K562 (cell line): ENCODE measurements around the gene MECP2. TPM values are rescaled to one million over a fixed set of nuclear protein-coding genes. Genes with fewer than 3 reads are reported as not detected.

Experiments used
- ATAC-seq: fragments of 200-7000 bp; cut with Tn5 transposase; 3 replicates; pipeline ENCODE4 v1.9.1; 2020; ENCODE audit warnings: moderate library complexity
- BruUV-seq: library from RNA; stranded (reverse); fragments of 400-500 nt; replicated peaks from 2 replicates; lab custom pipeline; 2021; lab: Mats Ljungman, UMichigan
- CTCF ChIA-PET: fragments of 300-600 bp; formaldehyde crosslinking; extraction: SDS; loops from one replicate; lab custom pipeline; 2021; ENCODE audit warnings: low intra/inter-chr PET ratio; lab: Yijun Ruan, JAX
- POLR2A ChIA-PET: fragments of 300-600, 350-650 bp; sonication (Branson Sonifier 250); formaldehyde crosslinking; extraction: SDS; loops from one replicate; lab custom pipeline; 2021; ENCODE audit warnings: antibody characterized with exemption, inconsistent platforms; lab: Yijun Ruan, JAX
- DNase-seq, 4 experiments: peaks; one replicate each; pipeline versions ENCODE4 v3.0.0 to v3.0.0-alpha.2; 2011 to 2018; ENCODE audit warnings: low spot score in 3 of 4, mixed read lengths in 3 of 4; ENCODE audit errors: extremely low read depth in 1 of 4
- FAIRE-seq: peaks from 2 replicates; lab custom pipeline; 2011; peaks lifted over from hg19 to GRCh38; lab: Jason Lieb, UNC
- H2AFZ ChIP-seq: 2 replicates; pipeline ENCODE4 v1.6.0; 2011; ENCODE audit warnings: low read depth, low read length, control low read depth, inconsistent platforms
- H3K27ac ChIP-seq: fragments of 200-600 bp; 3 replicates; pipeline ENCODE4 v1.8.0; 2011; ENCODE audit warnings: low read depth, mild to moderate bottlenecking, control low read depth, inconsistent platforms, low read length, moderate library complexity, mixed read lengths; ENCODE audit errors: extremely low read depth
- H3K27me3 ChIP-seq, 2 experiments: fragments of 300-600 bp in 1 of 2; 2 replicates in 1 of 2; 3 replicates in 1 of 2; pipeline versions ENCODE4 v1.6.0 to v1.8.0; 2011; ENCODE audit warnings: inconsistent platforms in 2 of 2, low read length in 2 of 2, mild to moderate bottlenecking in 1 of 2, mixed read lengths in 1 of 2, moderate library complexity in 1 of 2; ENCODE audit not compliant: control insufficient read depth in 2 of 2, insufficient read depth in 2 of 2
- H3K36me3 ChIP-seq: fragments of 300-600 bp; 3 replicates; pipeline ENCODE4 v1.8.0; 2011; ENCODE audit warnings: mild to moderate bottlenecking, low read length, inconsistent platforms; ENCODE audit not compliant: control insufficient read depth, insufficient read depth
- H3K4me1 ChIP-seq, 2 experiments: fragments of 200-600 bp in 1 of 2; replicated peaks in 1 of 2; 2 replicates in 1 of 2; 3 replicates in 1 of 2; pipeline versions ENCODE4 v1.5.1 to v1.8.0; 2011; ENCODE audit warnings: inconsistent platforms in 2 of 2, low read length in 2 of 2, mild to moderate bottlenecking in 1 of 2, mixed read lengths in 1 of 2, moderate library complexity in 1 of 2; ENCODE audit not compliant: control insufficient read depth in 2 of 2, insufficient read depth in 2 of 2
- H3K4me2 ChIP-seq: 2 replicates; pipeline ENCODE4 v1.6.1; 2011; ENCODE audit warnings: low read length, control low read depth, inconsistent platforms, mixed read lengths; ENCODE audit not compliant: insufficient read depth
- H3K4me3 ChIP-seq: fragments of 200-600 bp; sonication (generic), shearing (Covaris generic); 2 replicates; pipeline ENCODE4 v1.5.1; 2016; ENCODE audit warnings: control low read depth, inconsistent platforms
- H3K79me2 ChIP-seq: fragments of 200-600 bp; 3 replicates; pipeline ENCODE4 v1.8.0; 2011; ENCODE audit warnings: low read length, inconsistent platforms; ENCODE audit not compliant: control insufficient read depth, insufficient read depth
- H3K9ac ChIP-seq, 2 experiments: 2 replicates each; pipeline versions ENCODE4 v1.6.0 to v1.6.1; 2011; ENCODE audit warnings: low read depth in 2 of 2, low read length in 2 of 2, control low read depth in 1 of 2, inconsistent platforms in 1 of 2, mild to moderate bottlenecking in 1 of 2, mixed read lengths in 1 of 2; ENCODE audit not compliant: insufficient read depth in 1 of 2
- H3K9me1 ChIP-seq: one replicate; pipeline ENCODE4 v1.6.0; 2011; ENCODE audit warnings: inconsistent platforms, mild to moderate bottlenecking, low read length, moderate library complexity; ENCODE audit not compliant: control insufficient read depth, insufficient read depth
- H3K9me3 ChIP-seq: replicated peaks from 2 replicates; pipeline ENCODE4 v1.5.1; 2011; ENCODE audit warnings: low read depth, low read length, inconsistent platforms; ENCODE audit not compliant: control insufficient read depth, insufficient read depth
- H4K20me1 ChIP-seq: replicated peaks from 2 replicates; pipeline ENCODE4 v1.6.1; 2011; ENCODE audit warnings: low read length, inconsistent platforms, mixed read lengths; ENCODE audit not compliant: control insufficient read depth, insufficient read depth
- BCL6 ChIP-seq: fragments of 250-450 bp; sonication (Bioruptor Pico); IDR thresholded peaks from 2 replicates; pipeline ENCODE4 v1.4.0; 2020
- NCOA2 ChIP-seq, 2 experiments: fragments of 450-650 bp; IDR thresholded peaks; 2 replicates each; pipeline ENCODE4 v1.6.1; 2018; ENCODE audit warnings: mild to moderate bottlenecking in 2 of 2, moderate library complexity in 1 of 2; ENCODE audit not compliant: partially characterized antibody in 2 of 2
- SMAD4 ChIP-seq: fragments of 250-450 bp; sonication (Bioruptor Pico); conservative IDR thresholded peaks from 2 replicates; pipeline ENCODE4 v1.8.0; 2021; ENCODE audit warnings: inconsistent platforms, mild to moderate bottlenecking, moderate library complexity
- TRIM24 ChIP-seq, 2 experiments: fragments of 450-650 bp; IDR thresholded peaks; 2 replicates each; pipeline ENCODE4 v1.6.1; 2016
- WGBS: fragments of 100-300 bp; shearing (Covaris generic); methylation state at CpG from one replicate; pipeline ENCODE4 v1.1.6; 2016; ENCODE audit warnings: low coverage, mixed read lengths; ENCODE audit not compliant: insufficient coverage; ENCODE audit errors: missing lambda C conversion rate; 5-methylcytosine and 5-hydroxymethylcytosine counted together
- in situ Hi-C: fragments of 300-500 bp; cut with MboI; formaldehyde crosslinking; loops from 4 replicates; pipeline ENCODE4 v1.15.0; 2018; ENCODE audit warnings: inconsistent platforms, mixed read lengths
- intact Hi-C: fragments of 100-400 bp; cut with micrococcal nuclease; formaldehyde crosslinking; loops from 2 replicates; pipeline ENCODE4 v1.14.2; 2022
- polyA plus RNA-seq, 8 experiments: library from polyadenylated mRNA; depleted of rRNA in 4 of 8; stranded (reverse) in 5 of 8; unstranded in 3 of 8; fragments of >200 nt; fragmentation: Nextera tagmentation in 2 of 8; fragmentation: Illumina TruSeq in 1 of 8; extraction: Ambion mirVana in 2 of 8; extraction: Trizol in 1 of 8; gene quantifications; 2 replicates each; pipeline versions ENCODE4 v1.2.1 to v1.2.3, GENCODE V29; 2011 to 2014; ENCODE audit warnings: inconsistent platforms in 1 of 8, missing spikeins in 1 of 8
- total RNA-seq, 7 experiments: library from RNA; depleted of rRNA in 6 of 7; stranded (reverse); fragments of >200 nt in 6 of 7; fragmentation: Illumina TruSeq in 2 of 7; extraction: Trizol in 2 of 7; gene quantifications; 2 replicates each; pipeline versions ENCODE4 v1.2.1 to v1.2.3, GENCODE V29; 2011 to 2021; ENCODE audit warnings: low replicate concordance in 1 of 7
- TF ChIP-seq, protein P1 (sequence below): fragments of 450-650 bp; formaldehyde crosslinking; IDR thresholded peaks from 2 replicates; pipeline ENCODE4 v1.4.0; 2022; ENCODE audit warnings: missing genetic modification characterization
- TF ChIP-seq, protein P2 (sequence below): fragments of 450-650 bp; IDR thresholded peaks from 2 replicates; pipeline ENCODE4 v1.6.1; 2018; ENCODE audit warnings: mild to moderate bottlenecking, low read depth; ENCODE audit not compliant: partially characterized antibody

The MECP2 gene
- total and polyA plus RNA-seq, 9 of the 15 experiments (the other 6 are each of a cell fraction or from before 2014, with no cell fraction given) = 2.1 to 50.9 (median 30.5) TPM

DNA sequence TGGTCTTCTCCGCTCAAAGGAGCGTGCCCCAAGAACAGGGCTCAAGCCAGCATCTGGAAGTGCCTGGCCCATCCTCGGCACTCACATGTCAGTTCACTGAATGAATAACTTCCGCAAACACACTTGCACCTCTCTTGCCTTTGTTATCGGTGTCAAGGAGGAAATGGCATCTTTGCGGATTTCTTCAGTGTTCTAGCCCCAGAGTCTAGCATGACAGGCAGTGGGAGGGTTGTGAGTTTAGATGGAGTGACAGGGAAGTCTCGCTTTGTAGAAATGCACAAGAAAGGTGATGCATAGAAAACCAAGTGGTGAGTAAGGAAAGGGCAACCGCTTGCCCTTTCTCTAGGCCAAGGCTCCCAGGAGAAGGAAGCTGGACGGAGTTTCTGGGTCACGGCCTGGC is 17.6 kb upstream of the MECP2 start:
- no peaks in the 10 kb centered on the region for H3K9me3 ChIP-seq
- DNase-seq (no peak), FAIRE-seq (no peak), ATAC-seq (peak; percentile 37; the same call in 2 of the 3 replicates)
- in situ Hi-C loops (no loop called here), intact Hi-C loops (no loop called here)
- no peak overlapping the region for H3K4me3 ChIP-seq
- H3K4me1 ChIP-seq = peaks cover 0 to 4% of the 10 kb centered on the region in 2 experiments; a peak in 4 of 5 replicates
- peak overlapping the region in 1 of 2 experiments; percentile 26; a peak in 1 of 4 replicates for H3K9ac ChIP-seq
- no peak overlapping the region for H3K27ac ChIP-seq
- H3K36me3 ChIP-seq = no peaks in the 10 kb centered on the region
- H3K9me1 ChIP-seq = no peaks in the 10 kb centered on the region
- no peaks in the 10 kb centered on the region for H4K20me1 ChIP-seq
- no TSS peak for BruUV-seq
- ChIA-PET CTCF (no interaction called here), POLR2A (interaction anchor here (0.8 to 1.9 kb wide), 2 partner anchors 15 to 28 kb away, joined by 3 to 4 read pairs; no protein-coding TSS in a partner anchor)
- TF ChIP-seq SMAD4 (CRISPR knock-in tag) (no peak), TRIM24 (IDR thresholded peaks at IDR 0.05) (no peak), BCL6 (CRISPR knock-in tag) (no peak)
- TF ChIP-seq, protein P1, sequence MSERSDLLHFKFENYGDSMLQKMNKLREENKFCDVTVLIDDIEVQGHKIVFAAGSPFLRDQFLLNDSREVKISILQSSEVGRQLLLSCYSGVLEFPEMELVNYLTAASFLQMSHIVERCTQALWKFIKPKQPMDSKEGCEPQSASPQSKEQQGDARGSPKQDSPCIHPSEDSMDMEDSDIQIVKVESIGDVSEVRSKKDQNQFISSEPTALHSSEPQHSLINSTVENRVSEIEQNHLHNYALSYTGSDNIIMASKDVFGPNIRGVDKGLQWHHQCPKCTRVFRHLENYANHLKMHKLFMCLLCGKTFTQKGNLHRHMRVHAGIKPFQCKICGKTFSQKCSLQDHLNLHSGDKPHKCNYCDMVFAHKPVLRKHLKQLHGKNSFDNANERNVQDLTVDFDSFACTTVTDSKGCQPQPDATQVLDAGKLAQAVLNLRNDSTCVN (CRISPR knock-in tag) = no peak
- H3K4me2 ChIP-seq = no peak overlapping the region
- WGBS = 74% methylated on average over 5 of the region's 10 CpGs
- no peaks in the 10 kb centered on the region for H3K79me2 ChIP-seq
- no peaks in the 10 kb centered on the region for H3K27me3 ChIP-seq
- 0 out of 2 replicates have a peak overlapping the region, but pooled peaks have one; percentile 65 for H2AFZ ChIP-seq

DNA sequence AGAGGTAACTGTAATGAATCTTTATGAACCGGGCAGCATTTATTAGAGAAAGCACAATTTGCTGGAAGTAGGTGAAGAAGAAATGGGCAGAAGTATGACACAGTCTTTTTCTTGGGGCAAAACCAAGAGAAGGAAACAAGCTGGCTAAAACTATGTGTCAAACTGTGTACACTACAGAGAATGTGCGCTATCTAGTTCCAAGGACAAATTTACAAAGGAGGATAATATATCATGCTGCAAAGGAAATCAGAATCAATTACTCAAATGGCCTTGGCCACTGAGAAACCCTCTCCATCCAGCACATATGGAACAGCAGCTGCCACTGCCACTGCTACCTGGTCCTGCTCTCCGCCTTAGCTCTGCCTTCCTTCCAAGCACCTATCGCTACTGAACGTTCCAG is 17.1 kb upstream of the MECP2 start:
- 80% methylated on average over 5 of the region's 5 CpGs for WGBS
- H3K27me3 ChIP-seq = no peaks in the 10 kb centered on the region
- no peak overlapping the region for H3K27ac ChIP-seq
- DNase-seq (no peak), ATAC-seq (no peak), FAIRE-seq (no peak)
- no TSS peak for BruUV-seq
- POLR2A ChIA-PET = interaction anchor here (0.8 to 1.9 kb wide), 2 partner anchors 15 to 27 kb away, joined by 3 to 4 read pairs; no protein-coding TSS in a partner anchor
- no peaks in the 10 kb centered on the region for H3K9me3 ChIP-seq
- no peaks in the 10 kb centered on the region for H3K36me3 ChIP-seq
- H3K4me1 ChIP-seq = peaks cover 0 to 4% of the 10 kb centered on the region in 2 experiments; a peak in 4 of 5 replicates
- CTCF ChIA-PET = no interaction called here
- no peaks in the 10 kb centered on the region for H3K9me1 ChIP-seq
- in situ Hi-C loops = no loop called here
- no peak overlapping the region for H3K4me3 ChIP-seq
- intact Hi-C loops = no loop called here
- TF ChIP-seq, protein P2, sequence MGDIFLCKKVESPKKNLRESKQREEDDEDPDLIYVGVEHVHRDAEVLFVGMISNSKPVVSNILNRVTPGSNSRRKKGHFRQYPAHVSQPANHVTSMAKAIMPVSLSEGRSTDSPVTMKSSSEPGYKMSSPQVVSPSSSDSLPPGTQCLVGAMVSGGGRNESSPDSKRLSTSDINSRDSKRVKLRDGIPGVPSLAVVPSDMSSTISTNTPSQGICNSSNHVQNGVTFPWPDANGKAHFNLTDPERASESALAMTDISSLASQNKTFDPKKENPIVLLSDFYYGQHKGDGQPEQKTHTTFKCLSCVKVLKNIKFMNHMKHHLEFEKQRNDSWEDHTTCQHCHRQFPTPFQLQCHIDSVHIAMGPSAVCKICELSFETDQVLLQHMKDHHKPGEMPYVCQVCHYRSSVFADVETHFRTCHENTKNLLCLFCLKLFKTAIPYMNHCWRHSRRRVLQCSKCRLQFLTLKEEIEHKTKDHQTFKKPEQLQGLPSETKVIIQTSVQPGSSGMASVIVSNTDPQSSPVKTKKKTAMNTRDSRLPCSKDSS = no peak
- no peak for TF ChIP-seq NCOA2 (IDR thresholded peaks at IDR 0.05; ENCODE audit: partially characterized antibody in 2 of 2)
- TF ChIP-seq, all 486 proteins: peak for 0
- Histone ChIP-seq H3K79me2 (no peaks in the 10 kb centered on the region), H2AFZ (peak overlapping the region; percentile 78), H3K9ac (peak overlapping the region in 1 of 2 experiments; percentile 26; a peak in 1 of 4 replicates), H3K4me2 (no peak overlapping the region), H4K20me1 (no peaks in the 10 kb centered on the region)
